OCI-LY7 (cell line): Measurements from ENCODE around the gene XPNPEP3. TPM values are rescaled to one million over a fixed set of nuclear protein-coding genes. Genes with fewer than 3 reads are reported as not detected.
A peak's percentile ranks its signal among the peaks of the same experiment; 100 is the strongest.

Experiments used
- BruUV-seq: library from RNA; stranded (reverse); fragments of 400-500 nt; replicated peaks from 2 replicates; lab custom pipeline; 2021; lab: Mats Ljungman, UMichigan
- CTCF ChIA-PET: fragments of 300-600 bp; sonication (Branson Sonifier 250); formaldehyde crosslinking; loops from one replicate; lab custom pipeline; 2022; ENCODE audit warnings: antibody characterized with exemption; ENCODE audit not compliant: unreplicated experiment; lab: Charles Lee
- POLR2A ChIA-PET: fragments of 300-600 bp; sonication (Branson Sonifier 250); formaldehyde crosslinking; loops from one replicate; lab custom pipeline; 2022; ENCODE audit warnings: antibody characterized with exemption; lab: Charles Lee
- DNase-seq: peaks from one replicate; pipeline ENCODE4 v3.0.0-alpha.2; 2015; ENCODE audit warnings: low spot score
- H2AFZ ChIP-seq: fragments of 200-600 bp; sonication (generic), shearing (Covaris generic); 2 replicates; pipeline ENCODE4 v1.6.1; 2014; ENCODE audit warnings: mild to moderate bottlenecking, antibody characterized with exemption, low read length, moderate library complexity
- H3K27ac ChIP-seq: fragments of 200-600 bp; sonication (generic); 2 replicates; pipeline ENCODE4 v1.5.1; 2014; ENCODE audit warnings: mixed run types, low read depth, mild to moderate bottlenecking, moderate library complexity, low read length, inconsistent platforms; ENCODE audit not compliant: poor library complexity, severe bottlenecking
- H3K36me3 ChIP-seq: fragments of 200-600 bp; sonication (generic); 2 replicates; pipeline ENCODE4 v1.6.1; 2014; ENCODE audit warnings: mild to moderate bottlenecking, antibody characterized with exemption, low read length, moderate library complexity, mixed read lengths; ENCODE audit not compliant: insufficient read depth
- H3K4me1 ChIP-seq: fragments of 200-600 bp; sonication (generic); 2 replicates; pipeline ENCODE4 v1.5.1; 2014; ENCODE audit warnings: mild to moderate bottlenecking, low read length; ENCODE audit not compliant: insufficient read depth, poor library complexity, severe bottlenecking
- H3K4me2 ChIP-seq: fragments of 200-600 bp; sonication (generic); 2 replicates; pipeline ENCODE4 v1.6.1; 2014; ENCODE audit warnings: mild to moderate bottlenecking, low read length
- H3K4me3 ChIP-seq: fragments of 200-600 bp; sonication (generic); 2 replicates; pipeline ENCODE4 v1.5.1; 2014; ENCODE audit warnings: mild to moderate bottlenecking, low read depth, low read length; ENCODE audit not compliant: poor library complexity, severe bottlenecking
- H3K79me2 ChIP-seq: fragments of 200-600 bp; sonication (generic); 2 replicates; pipeline ENCODE4 v1.6.1; 2016; ENCODE audit warnings: low read depth, mild to moderate bottlenecking, low read length, moderate library complexity, mixed read lengths; ENCODE audit not compliant: insufficient read depth
- H3K9me2 ChIP-seq: fragments of 200-600 bp; sonication (generic); 2 replicates; pipeline ENCODE4 v1.6.1; 2016; ENCODE audit warnings: mild to moderate bottlenecking, low read length, mixed read lengths; ENCODE audit not compliant: insufficient read depth
- H3K9me3 ChIP-seq: fragments of 200-600 bp; sonication (generic); 2 replicates; pipeline ENCODE4 v1.6.1; 2014; ENCODE audit warnings: mild to moderate bottlenecking, mixed run types, low read length, mixed read lengths
- H4K20me1 ChIP-seq: fragments of 200-600 bp; sonication (generic); 2 replicates; pipeline ENCODE4 v1.6.1; 2014; ENCODE audit warnings: mild to moderate bottlenecking, antibody characterized with exemption, low read length, moderate library complexity, mixed read lengths; ENCODE audit not compliant: insufficient read depth
- EZH2phosphoT487 ChIP-seq: fragments of 200-600 bp; sonication (generic); IDR thresholded peaks from 2 replicates; pipeline ENCODE4 v1.6.1; 2018; ENCODE audit warnings: low read depth, borderline replicate concordance, mild to moderate bottlenecking, mixed run types, antibody characterized with exemption, low read length, moderate library complexity, mixed read lengths
- intact Hi-C: fragments of 100-400 bp; cut with micrococcal nuclease; formaldehyde crosslinking; loops from one replicate; pipeline ENCODE4 v1.10.0; 2022; ENCODE audit not compliant: unreplicated experiment
- total RNA-seq, 2 experiments: library from RNA; depleted of rRNA in 1 of 2; stranded (reverse); fragments of >200 nt in 1 of 2; shearing (Covaris generic) in 1 of 2; gene quantifications; 2 replicates each; pipeline ENCODE4 v1.2.3, GENCODE V29; 2014 to 2022
- TF ChIP-seq, protein P1 (sequence below): fragments of 200-600 bp; sonication (generic); conservative IDR thresholded peaks from 2 replicates; pipeline ENCODE4 v1.5.1; 2014; ENCODE audit warnings: mild to moderate bottlenecking, antibody characterized with exemption, low read length, moderate library complexity, mixed read lengths

XPNPEP3 gene
- total RNA-seq, 2 experiments from 2014 or later = 12.2 to 22.4 TPM

DNA sequence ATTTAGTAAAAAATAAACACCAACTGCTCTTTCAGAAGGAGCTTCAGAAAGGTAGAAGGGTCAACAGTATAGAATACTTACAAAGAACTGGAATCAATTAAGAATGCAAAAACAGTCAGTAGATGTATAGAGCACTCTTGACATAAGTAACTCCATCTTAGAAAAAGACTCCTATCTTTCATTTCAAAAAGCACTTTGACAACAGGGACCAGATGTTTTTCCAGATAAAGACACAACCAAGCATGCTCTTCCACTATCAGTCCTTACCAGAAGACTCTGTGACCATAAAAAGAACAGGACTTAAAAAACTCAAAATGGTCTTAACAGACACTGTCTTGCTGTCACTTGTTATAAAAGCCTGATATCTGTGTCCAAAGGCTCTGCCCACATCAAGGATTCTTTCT lies 43.0 kb upstream of the XPNPEP3 start:
- no peaks in the 10 kb centered on the region for H3K9me3 ChIP-seq
- H3K4me1 ChIP-seq = peaks cover 34% of the 10 kb centered on the region
- H3K27ac ChIP-seq = no peak overlapping the region
- intact Hi-C loops = no loop called here
- TF ChIP-seq, protein P1, sequence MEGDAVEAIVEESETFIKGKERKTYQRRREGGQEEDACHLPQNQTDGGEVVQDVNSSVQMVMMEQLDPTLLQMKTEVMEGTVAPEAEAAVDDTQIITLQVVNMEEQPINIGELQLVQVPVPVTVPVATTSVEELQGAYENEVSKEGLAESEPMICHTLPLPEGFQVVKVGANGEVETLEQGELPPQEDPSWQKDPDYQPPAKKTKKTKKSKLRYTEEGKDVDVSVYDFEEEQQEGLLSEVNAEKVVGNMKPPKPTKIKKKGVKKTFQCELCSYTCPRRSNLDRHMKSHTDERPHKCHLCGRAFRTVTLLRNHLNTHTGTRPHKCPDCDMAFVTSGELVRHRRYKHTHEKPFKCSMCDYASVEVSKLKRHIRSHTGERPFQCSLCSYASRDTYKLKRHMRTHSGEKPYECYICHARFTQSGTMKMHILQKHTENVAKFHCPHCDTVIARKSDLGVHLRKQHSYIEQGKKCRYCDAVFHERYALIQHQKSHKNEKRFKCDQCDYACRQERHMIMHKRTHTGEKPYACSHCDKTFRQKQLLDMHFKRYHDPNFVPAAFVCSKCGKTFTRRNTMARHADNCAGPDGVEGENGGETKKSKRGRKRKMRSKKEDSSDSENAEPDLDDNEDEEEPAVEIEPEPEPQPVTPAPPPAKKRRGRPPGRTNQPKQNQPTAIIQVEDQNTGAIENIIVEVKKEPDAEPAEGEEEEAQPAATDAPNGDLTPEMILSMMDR = no peak
- TF ChIP-seq EZH2phosphoT487 = no peak
- H4K20me1 ChIP-seq = 0 out of 2 replicates have a peak, but pooled peaks cover under 1% of the 10 kb centered on the region
- H3K4me3 ChIP-seq = no peak overlapping the region
- peaks cover 56% of the 10 kb centered on the region for H3K36me3 ChIP-seq
- no TSS peak for BruUV-seq
- H3K4me2 ChIP-seq = no peak overlapping the region
- no peak for DNase-seq
- ChIA-PET POLR2A (interaction anchor here (0.5 to 0.6 kb wide), 2 partner anchors 164 to 343 kb away, joined by 3 read pairs; no protein-coding TSS in a partner anchor), CTCF (no interaction called here)
- H3K9me2 ChIP-seq = no peaks in the 10 kb centered on the region
- peaks cover 94% of the 10 kb centered on the region for H3K79me2 ChIP-seq
- H2AFZ ChIP-seq = no peak overlapping the region

DNA sequence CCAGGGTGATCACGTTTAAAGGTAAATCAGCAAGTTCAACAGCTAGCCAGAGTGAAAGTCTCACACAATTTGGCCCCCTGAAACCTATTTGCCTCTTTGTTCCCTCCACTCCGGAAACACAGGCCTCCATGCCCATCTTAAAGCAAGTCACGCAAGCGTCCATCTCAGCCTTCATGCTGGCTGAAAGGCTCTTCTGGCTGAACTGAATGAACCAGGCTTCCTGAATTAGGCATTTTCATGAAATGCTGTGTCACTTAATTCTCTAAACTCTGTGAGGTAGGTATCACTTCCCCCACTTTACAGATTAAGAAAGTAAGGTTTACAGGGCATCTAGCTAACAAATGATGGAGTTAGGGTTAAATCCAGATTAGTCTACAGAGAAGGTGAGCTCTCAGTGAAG lies 39.2 kb upstream of the XPNPEP3 start:
- H4K20me1 ChIP-seq = no peaks in the 10 kb centered on the region
- H3K27ac ChIP-seq = peak overlapping the region; percentile 65
- peak overlapping the region; percentile 93 for H3K4me2 ChIP-seq
- peak overlapping the region; percentile 96 for H3K4me3 ChIP-seq
- TF ChIP-seq EZH2phosphoT487 = no peak
- TF ChIP-seq, protein P1 = no peak
- intact Hi-C loops = loop anchor here (2.0 kb wide), 1 partner anchor 39 kb away; the partner anchor contains the start of genes ST13 and XPNPEP3
- H3K9me2 ChIP-seq = no peaks in the 10 kb centered on the region
- BruUV-seq = no TSS peak
- CTCF ChIA-PET = no interaction called here
- peak overlapping the region; percentile 86; the same call in 1 of the 2 replicates for H2AFZ ChIP-seq
- peaks cover 58% of the 10 kb centered on the region for H3K79me2 ChIP-seq
- no peaks in the 10 kb centered on the region for H3K9me3 ChIP-seq
- H3K4me1 ChIP-seq = peaks cover 32% of the 10 kb centered on the region
- H3K36me3 ChIP-seq = peaks cover 35% of the 10 kb centered on the region
- POLR2A ChIA-PET = interaction anchor here (0.6 to 1.3 kb wide), 5 partner anchors 8 to 1669 kb away, joined by 3 to 6 read pairs (median 3); no protein-coding TSS in a partner anchor
- peak; percentile 53 for DNase-seq

DNA sequence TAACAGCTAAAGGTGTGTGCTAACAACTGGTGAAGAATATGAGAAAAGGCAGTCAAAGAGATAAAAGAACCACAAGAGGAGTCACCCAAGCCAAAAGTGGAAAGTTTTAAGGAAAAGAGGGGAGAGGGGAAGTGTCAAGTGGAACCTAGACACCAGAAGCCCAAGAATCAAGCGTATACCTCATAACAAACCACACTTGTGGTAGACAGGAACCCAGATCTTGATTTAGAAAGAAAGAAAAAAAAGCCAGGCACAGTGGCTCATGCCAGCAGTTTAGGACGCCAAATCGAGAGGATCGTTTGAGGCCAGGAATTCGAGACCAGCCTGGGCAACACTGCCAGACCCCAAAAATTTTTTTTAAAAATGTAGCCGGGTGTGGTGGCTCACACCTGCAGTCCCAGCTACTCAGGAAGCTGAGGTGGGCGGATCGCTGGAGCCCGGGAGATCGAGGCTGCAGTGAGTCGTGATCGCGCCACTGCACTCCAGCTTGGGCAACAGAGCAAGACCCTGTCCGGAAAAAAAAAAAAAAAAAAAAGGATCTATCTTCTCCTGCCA lies 38.7 kb upstream of the XPNPEP3 start:
- ChIA-PET POLR2A (interaction anchor here (0.6 to 1.3 kb wide), 5 partner anchors 9 to 1670 kb away, joined by 3 to 6 read pairs (median 3); no protein-coding TSS in a partner anchor), CTCF (no interaction called here)
- Histone ChIP-seq H3K9me2 (no peaks in the 10 kb centered on the region), H3K36me3 (peaks cover 35% of the 10 kb centered on the region), H3K27ac (peak overlapping the region; percentile 65), H2AFZ (peak overlapping the region; percentile 86; the same call in 1 of the 2 replicates), H3K4me2 (peak overlapping the region; percentile 93), H3K9me3 (no peaks in the 10 kb centered on the region), H3K4me1 (peaks cover 34% of the 10 kb centered on the region), H3K79me2 (peaks cover 53% of the 10 kb centered on the region), H4K20me1 (no peaks in the 10 kb centered on the region), H3K4me3 (peak overlapping the region; percentile 96)
- intact Hi-C loops = loop anchor here (2.0 kb wide), 1 partner anchor 39 kb away; the partner anchor contains the start of genes ST13 and XPNPEP3
- TF ChIP-seq, protein P1 = no peak
- TF ChIP-seq EZH2phosphoT487 = no peak
- no peak for DNase-seq
- TSS peak; percentile 58 for BruUV-seq
